Bone marrow (tissue), 2 donors: ENCODE results near the gene PCDHB16.
"Not testable (repeated sequence)": the region's sequence is repeated elsewhere in the genome, so short reads cannot be mapped to it uniquely, and the experiment has no call there.

Experiments
- DNase-seq, 2 donors: peaks; one replicate each; lab custom pipeline; 2025; lab: John Stamatoyannopoulos, UW

Gene PCDHB16

DNA sequence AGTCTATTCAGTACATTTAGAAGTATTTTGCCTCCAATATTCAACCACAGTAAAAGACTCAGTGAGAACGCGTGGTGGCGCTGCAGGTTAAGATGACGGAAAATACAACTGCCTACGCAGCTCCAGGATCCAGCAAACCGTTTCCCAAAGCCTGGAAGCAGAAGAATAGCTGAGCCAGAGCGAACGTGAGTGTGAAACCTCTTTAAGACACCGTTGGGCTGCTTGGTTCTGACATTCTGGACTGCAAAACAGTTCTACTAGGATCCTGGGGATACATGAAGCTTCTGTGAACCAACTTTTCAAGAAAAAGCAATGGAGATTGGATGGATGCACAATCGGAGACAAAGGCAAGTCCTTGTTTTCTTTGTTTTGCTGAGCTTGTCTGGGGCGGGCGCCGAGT is at the start of gene PCDHB16:
PCDHB16 (plus strand) TSS at position 140 of the 400 bp plus-strand sequence; CDS start at position 313, 173 bp downstream.
- peak in 1 of 2 donors; percentile 2 for DNase-seq

DNA sequence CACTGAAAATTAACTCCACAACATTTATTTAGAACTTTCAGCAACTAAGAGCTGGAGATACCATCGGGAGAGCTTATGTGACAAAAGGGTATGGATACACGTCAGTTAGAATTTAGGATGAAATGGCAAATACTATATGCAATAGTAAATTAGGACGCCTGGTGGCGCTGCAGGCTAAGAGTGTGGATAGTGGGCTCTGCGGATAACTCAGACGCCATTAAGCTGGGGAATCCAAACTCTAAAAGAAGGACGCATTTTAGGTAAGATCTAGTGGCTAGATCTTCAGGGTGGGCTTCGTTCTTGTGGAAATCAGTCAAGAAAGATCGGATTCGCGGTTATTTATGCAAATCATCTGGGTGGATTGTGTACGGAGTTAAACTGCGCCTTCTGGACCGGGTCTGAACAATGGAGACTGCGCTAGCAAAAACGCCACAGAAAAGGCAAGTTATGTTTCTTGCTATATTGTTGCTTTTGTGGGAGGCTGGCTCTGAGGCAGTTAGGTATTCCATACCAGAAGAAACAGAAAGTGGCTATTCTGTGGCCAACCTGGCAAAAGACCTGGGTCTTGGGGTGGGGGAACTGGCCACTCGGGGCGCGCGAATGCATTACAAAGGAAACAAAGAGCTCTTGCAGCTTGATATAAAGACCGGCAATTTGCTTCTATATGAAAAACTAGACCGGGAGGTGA is 47.0 kb upstream of the PCDHB16 start, which contains the start of gene PCDHB5:
PCDHB5 (plus strand) TSS at position 177 of the 688 bp plus-strand sequence; CDS start at position 406, 229 bp downstream.
- DNase-seq, result no peak

DNA sequence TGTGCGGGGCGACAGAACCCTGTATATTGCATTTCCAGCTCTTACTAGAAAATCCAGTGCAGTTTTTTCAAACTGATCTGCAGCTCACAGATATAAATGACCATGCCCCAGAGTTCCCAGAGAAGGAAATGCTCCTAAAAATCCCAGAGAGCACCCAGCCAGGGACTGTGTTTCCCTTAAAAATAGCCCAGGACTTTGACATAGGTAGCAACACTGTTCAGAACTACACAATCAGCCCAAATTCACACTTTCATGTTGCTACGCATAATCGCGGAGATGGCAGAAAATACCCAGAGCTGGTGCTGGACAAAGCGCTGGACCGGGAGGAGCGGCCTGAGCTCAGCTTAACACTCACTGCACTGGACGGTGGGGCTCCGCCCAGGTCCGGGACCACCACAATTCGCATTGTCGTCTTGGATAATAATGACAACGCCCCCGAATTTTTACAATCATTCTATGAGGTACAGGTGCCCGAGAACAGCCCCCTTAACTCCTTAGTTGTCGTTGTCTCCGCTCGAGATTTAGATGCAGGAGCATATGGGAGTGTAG is 46.4 kb upstream of the PCDHB16 start:
- no peak for DNase-seq

DNA sequence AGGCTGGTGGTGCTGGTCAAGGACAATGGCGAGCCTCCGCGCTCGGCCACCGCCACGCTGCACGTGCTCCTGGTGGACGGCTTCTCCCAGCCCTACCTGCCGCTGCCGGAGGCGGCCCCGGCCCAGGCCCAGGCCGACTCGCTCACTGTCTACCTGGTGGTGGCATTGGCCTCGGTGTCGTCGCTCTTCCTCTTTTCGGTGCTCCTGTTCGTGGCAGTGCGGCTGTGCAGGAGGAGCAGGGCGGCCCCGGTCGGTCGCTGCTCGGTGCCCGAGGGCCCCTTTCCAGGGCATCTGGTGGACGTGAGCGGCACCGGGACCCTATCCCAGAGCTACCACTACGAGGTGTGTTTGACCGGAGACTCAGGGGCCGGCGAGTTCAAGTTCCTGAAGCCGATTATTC is 44.8 kb upstream of the PCDHB16 start:
- not testable (repeated sequence) for DNase-seq

DNA sequence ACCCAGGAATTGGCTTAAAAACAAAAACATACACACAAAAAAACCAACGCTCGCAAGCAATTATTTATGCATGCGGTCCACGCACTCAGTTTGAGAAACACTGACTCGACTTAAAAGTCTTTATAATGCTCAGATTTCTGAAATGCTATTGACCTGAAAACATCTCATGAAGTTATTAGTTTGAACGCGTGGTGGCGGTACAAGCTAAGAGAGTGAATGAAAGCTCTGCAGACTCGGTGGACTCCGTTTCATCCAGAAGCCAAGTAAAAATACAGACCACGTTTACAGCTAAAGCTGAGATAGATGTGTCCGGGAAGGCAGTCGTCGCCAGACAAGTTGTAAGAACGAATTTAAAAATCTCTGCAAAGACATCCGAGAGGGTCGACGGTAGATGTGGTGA is 32.4 kb upstream of the PCDHB16 start, which contains the start of gene PCDHB6:
PCDHB6 (plus strand) TSS at position 246 of the 400 bp plus-strand sequence. CDS start 201 bp downstream, outside the sequence.
- no peak for DNase-seq

DNA sequence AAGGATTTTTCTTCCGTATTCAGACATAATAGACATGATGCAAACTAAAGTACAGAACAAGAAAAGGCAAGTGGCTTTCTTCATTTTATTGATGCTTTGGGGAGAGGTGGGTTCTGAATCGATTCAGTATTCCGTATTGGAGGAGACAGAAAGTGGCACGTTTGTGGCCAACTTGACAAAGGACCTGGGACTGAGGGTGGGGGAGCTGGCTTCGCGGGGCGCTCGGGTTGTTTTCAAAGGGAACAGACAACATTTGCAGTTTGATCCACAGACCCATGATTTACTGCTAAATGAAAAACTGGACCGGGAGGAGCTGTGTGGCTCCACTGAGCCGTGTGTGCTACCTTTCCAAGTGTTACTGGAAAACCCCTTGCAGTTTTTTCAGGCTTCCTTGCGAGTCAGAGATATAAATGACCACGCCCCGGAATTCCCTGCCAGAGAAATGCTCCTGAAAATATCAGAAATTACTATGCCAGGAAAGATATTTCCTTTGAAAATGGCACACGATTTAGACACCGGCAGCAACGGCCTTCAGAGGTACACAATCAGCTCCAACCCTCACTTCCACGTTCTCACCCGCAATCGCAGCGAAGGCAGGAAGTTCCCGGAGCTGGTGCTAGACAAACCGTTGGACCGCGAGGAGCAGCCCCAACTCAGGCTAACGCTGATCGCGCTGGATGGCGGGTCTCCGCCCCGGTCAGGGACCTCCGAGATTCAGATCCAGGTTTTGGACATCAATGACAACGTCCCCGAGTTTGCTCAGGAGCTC is 31.8 kb upstream of the PCDHB16 start:
- no peak for DNase-seq

DNA sequence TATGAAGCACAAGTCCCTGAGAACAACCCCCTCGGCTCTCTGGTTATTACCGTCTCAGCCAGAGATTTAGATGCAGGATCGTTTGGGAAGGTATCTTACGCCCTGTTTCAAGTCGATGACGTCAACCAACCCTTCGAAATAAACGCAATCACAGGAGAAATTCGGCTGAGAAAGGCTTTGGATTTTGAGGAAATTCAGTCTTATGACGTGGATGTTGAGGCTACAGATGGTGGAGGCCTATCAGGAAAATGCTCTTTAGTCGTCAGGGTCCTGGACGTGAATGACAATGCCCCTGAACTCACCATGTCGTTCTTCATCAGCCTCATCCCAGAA is 31.2 kb upstream of the PCDHB16 start:
- DNase-seq, result no peak

DNA sequence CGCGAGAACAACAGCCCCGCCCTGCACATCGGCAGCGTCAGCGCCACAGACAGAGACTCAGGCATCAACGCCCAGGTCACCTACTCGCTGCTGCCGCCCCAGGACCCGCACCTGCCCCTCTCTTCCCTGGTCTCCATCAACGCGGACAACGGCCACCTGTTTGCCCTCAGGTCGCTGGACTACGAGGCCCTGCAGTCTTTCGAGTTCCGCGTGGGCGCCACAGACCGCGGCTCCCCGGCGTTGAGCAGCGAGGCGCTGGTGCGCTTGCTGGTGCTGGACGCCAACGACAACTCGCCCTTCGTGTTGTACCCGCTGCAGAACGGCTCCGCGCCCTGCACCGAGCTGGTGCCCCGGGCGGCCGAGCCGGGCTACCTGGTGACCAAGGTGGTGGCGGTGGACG is 30.6 kb upstream of the PCDHB16 start:
- DNase-seq, result not testable (repeated sequence)

DNA sequence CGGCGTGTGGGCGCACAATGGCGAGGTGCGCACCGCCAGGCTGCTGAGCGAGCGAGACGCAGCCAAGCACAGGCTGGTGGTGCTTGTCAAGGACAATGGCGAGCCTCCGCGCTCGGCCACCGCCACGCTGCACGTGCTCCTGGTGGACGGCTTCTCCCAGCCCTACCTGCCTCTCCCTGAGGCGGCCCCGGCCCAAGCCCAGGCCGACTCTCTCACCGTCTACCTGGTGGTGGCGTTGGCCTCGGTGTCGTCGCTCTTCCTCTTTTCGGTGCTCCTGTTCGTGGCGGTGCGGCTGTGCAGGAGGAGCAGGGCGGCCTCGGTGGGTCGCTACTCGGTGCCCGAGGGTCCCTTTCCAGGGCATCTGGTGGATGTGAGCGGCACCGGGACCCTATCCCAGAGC is 30.1 kb upstream of the PCDHB16 start:
- DNase-seq, result not testable (repeated sequence)

DNA sequence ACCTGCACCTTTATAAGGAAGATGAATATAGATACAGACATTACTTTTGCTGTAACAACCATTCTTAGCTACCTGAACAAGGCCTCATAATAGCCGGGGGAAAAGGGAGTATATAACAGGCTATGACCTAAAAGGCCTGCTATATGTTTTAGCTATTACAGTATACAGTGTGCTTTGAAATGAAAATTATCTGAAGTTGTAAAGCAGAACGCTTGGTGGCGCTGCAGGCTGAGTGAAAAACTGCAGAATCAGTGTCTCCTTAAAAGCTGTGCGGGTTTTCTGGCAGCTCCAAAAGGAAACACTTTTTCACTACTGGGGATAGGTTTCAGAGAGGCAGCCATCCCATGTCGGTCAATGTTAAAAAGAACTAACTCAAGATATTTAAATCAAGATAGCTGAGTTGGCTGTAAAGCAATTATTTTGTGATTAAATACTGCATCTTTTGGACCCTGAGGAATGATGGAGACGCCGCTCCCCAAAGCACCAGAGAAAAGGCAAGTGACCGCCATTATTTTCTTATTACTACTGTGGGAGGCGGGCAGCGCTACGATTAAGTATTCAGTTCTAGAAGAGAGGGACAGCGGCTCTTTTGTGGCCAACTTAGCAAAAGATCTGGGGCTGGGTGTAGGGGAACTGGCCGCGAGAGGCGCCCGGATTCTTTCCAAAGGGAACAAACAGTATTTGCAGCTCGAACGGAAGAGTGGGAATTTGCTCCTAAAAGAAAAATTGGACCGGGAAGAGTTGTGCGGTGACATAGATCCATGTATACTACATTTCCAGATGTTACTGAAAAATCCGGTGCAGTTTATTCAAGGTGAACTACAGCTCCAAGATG is 26.4 kb upstream of the PCDHB16 start:
- no peak for DNase-seq

DNA sequence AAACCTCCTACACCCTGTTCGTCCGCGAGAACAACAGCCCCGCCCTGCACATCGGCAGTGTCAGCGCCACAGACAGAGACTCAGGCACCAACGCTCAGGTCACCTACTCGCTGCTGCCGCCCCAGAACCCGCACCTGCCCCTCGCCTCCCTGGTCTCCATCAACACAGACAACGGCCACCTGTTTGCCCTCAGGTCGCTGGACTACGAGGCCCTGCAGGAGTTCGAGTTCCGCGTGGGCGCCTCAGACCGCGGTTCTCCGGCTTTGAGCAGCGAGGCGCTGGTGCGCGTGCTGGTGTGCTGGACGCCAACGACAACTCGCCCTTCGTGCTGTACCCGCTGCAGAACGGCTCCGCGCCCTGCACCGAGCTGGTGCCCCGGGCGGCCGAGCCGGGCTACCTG is 24.8 kb upstream of the PCDHB16 start:
- DNase-seq, result not testable (repeated sequence)

DNA sequence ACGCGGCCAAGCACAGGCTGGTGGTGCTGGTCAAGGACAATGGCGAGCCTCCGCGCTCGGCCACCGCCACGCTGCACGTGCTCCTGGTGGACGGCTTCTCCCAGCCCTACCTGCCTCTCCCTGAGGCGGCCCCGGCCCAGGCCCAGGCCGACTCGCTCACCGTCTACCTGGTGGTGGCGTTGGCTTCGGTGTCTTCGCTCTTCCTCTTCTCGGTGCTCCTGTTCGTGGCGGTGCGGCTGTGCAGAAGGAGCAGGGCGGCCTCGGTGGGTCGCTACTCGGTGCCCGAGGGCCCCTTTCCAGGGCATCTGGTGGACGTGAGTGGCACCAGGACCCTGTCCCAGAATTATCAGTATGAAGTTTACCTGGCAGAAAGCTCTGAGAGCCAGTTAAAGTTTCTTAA is 24.3 kb upstream of the PCDHB16 start:
- not testable (repeated sequence) for DNase-seq

DNA sequence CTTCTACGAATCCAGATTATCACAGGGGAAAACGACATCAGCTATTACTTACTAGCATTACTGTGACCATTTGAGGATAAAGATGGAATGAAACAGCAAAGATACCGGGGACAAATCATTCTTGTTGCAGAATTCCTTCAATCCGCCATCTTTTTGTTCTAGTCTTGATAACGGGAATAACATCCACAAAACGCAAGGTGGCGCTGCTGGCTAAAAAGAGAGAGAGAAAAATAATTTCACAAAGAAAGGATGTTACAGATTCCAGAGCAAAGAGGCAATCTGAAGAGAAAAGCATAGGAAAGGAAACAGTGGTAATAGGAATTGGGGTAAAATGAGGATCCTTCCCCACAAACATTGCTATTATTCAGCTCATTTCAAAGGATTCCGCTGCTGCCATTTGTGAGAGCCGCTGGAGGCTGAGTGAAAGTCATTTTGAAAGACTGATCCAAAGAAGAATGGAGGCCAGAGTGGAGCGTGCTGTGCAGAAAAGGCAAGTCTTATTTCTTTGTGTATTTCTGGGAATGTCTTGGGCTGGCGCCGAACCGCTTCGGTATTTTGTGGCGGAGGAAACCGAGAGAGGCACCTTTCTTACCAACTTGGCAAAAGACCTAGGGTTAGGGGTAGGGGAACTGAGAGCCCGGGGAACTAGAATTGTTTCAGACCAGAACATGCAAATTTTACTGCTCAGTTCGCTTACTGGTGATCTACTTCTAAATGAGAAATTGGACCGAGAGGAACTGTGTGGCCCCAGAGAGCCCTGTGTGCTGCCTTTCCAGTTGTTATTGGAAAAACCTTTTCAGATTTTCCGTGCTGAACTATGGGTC is 9.6 kb upstream of the PCDHB16 start, which contains the start of gene PCDHB7:
PCDHB7 (plus strand) TSS at position 264 of the 824 bp plus-strand sequence; CDS start at position 456, 192 bp downstream.
- DNase-seq, result peak in 1 of 2 donors; percentile 2

DNA sequence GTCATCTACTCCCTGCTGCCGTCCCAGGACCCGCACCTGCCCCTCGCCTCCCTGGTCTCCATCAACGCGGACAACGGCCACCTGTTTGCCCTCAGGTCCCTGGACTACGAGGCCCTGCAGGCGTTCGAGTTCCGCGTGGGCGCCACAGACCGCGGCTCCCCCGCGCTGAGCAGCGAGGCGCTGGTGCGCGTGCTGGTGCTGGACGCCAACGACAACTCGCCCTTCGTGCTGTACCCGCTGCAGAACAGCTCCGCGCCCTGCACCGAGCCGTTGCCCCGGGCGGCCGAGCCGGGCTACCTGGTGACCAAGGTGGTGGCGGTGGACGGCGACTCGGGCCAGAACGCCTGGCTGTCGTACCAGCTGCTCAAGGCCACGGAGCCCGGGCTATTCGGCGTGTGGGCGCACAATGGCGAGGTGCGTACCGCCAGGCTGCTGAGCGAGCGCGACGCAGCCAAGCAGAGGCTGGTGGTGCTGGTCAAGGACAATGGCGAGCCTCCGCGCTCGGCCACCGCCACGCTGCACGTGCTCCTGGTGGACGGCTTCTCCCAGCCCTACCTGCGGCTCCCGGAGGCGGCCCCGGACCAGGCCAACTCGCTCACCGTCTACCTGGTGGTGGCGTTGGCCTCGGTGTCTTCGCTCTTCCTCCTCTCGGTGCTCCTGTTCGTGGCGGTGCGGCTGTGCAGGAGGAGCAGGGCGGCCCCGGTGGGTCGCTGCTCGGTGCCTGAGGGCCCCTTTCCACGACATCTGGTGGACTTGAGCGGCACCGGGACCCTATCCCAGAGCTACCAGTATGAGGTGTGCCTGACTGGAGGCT is 7.7 kb upstream of the PCDHB16 start:
- not testable (repeated sequence) for DNase-seq

DNA sequence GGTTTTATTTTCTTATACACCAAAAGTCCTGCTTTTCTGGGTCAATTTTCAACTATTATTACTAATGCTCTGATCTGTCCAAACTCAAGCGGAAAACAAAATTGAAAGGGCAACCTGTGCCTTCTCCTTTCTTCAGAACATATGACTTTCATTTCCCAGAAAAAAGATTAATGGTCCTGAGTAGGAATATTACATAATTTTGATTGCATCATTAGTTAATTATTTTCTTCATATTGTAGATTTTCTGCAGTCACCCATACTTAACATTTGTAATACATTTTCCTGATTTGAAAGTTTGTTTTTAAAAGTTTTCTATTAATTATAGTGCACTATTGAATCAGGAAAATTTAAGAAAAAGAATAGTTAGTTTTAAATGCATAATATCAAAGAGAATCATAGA is 6.3 kb upstream of the PCDHB16 start:
- no peak for DNase-seq

DNA sequence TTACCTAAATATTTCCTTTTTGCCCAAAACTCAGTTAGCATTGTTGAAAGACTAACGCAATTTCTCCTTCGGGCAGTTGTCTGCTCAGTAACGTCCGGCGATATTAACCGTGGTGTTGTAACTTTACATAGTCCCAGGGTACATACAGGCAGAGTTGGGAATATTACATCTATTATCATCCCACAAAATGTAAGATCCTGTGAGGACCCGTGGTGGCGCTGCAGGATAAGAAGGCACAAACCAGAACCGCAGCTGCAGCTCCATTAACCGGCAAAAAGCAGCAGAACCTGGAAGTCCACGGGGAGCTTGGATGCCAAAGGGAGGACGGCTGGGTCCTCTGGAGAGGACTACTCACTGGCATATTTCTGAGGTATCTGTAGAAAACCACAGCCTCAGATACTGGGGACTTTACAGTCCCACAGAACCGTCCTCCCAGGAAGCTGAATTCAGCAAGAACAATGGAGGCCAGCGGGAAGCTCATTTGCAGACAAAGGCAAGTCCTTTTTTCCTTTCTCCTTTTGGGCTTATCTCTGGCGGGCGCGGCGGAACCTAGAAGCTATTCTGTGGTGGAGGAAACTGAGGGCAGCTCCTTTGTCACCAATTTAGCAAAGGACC is 4.5 kb upstream of the PCDHB16 start, which contains the start of gene PCDHB8:
PCDHB8 (plus strand) TSS at position 214 of the 615 bp plus-strand sequence; CDS start at position 459, 245 bp downstream.
- DNase-seq, result not testable (repeated sequence)

DNA sequence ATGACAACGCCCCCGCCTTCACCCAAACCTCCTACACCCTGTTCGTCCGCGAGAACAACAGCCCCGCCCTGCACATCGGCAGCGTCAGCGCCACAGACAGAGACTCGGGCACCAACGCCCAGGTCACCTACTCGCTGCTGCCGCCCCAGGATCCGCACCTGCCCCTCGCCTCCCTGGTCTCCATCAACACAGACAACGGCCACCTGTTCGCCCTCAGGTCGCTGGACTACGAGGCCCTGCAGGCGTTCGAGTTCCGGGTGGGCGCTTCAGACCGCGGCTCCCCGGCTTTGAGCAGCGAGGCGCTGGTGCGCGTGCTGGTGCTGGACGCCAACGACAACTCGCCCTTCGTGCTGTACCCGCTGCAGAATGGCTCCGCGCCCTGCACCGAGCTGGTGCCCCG is 2.8 kb upstream of the PCDHB16 start:
- DNase-seq, result not testable (repeated sequence)

DNA sequence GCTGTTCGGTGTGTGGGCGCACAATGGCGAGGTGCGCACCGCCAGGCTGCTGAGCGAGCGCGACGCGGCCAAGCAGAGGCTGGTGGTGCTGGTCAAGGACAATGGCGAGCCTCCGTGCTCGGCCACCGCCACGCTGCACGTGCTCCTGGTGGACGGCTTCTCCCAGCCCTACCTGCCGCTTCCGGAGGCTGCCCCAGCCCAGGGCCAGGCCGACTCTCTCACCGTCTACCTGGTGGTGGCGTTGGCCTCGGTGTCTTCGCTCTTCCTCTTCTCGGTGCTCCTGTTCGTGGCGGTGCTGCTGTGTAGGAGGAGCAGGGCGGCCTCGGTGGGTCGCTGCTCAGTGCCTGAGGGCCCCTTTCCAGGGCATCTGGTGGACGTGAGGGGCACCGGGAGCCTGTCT is 2.3 kb upstream of the PCDHB16 start:
- DNase-seq, result not testable (repeated sequence)

DNA sequence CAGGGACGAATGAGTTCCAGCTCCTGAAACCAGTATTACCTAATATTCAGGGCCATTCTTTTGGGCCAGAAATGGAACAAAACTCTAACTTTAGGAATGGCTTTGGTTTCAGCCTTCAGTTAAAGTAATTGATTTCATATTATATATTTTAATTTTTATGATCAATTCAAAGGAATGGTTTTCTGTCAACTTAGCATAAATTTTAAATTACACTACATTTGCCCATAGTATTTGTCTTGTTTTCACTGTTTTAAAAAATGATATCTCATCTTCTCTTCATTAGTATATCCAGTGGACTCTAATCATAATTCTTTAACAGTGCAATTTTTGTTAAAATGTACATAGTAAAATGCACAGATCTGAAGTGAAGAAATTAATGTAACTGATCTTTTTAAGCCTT is 1.9 kb upstream of the PCDHB16 start:
- no peak for DNase-seq
